Measurements from ENCODE around the gene RANBP3. TPM values are rescaled to one million over a fixed set of nuclear protein-coding genes. Genes with fewer than 3 reads are reported as not detected.

RANBP3 gene
- total and polyA plus RNA-seq, 2 experiments from 2014 or later: 40.2 to 98.3 TPM

- H3K4me2 ChIP-seq: no peak overlapping the region
- no peaks in the 10 kb centered on the region for H3K36me3 ChIP-seq (ENCODE audit: insufficient read depth)
- no peak overlapping the region for H3K27ac ChIP-seq (ENCODE audit: low read depth)
- peaks cover 42% of the 10 kb centered on the region for H3K79me2 ChIP-seq (replicated peaks; ENCODE audit: insufficient read depth)
- no peak for ATAC-seq
- TF ChIP-seq ETS1 (IDR thresholded peaks at IDR 0.05): no peak
- peaks cover 25% of the 10 kb centered on the region for H3K36me3 Mint-ChIP-seq (ENCODE audit: low read depth)
- no peak overlapping the region for H2AFZ ChIP-seq
- no peak overlapping the region for H3K4me3 Mint-ChIP-seq
- peaks cover 18% of the 10 kb centered on the region for H3K27me3 Mint-ChIP-seq (ENCODE audit: insufficient read depth, low read depth, poor library complexity)
- H3K4me1 ChIP-seq (ENCODE audit: insufficient read depth): no peaks in the 10 kb centered on the region
- H3K4me3 ChIP-seq: no peak overlapping the region
- no peaks in the 10 kb centered on the region for H3K9me2 ChIP-seq (ENCODE audit: insufficient read depth)
- DNase-seq (ENCODE audit: low spot score): no peak
- 0 out of 3 replicates have a peak, but pooled peaks cover 3% of the 10 kb centered on the region for H3K4me1 Mint-ChIP-seq
- no peaks in the 10 kb centered on the region for H3F3A ChIP-seq (replicated peaks; ENCODE audit: low read depth)
- no peaks in the 10 kb centered on the region for H3K27me3 ChIP-seq (ENCODE audit: insufficient read depth)
- H4K20me1 ChIP-seq (replicated peaks; ENCODE audit: insufficient read depth): peaks cover 38% of the 10 kb centered on the region
- no peak overlapping the region for H3K27ac Mint-ChIP-seq
- H3K9me3 Mint-ChIP-seq: no peaks in the 10 kb centered on the region
These were observed 78.0 kb downstream of the RANBP3 start for GRCh38 chr19:5899728-5900526.

- Histone ChIP-seq H3K36me3 (ENCODE audit: insufficient read depth) (no peaks in the 10 kb centered on the region), H3K27me3 (ENCODE audit: insufficient read depth) (no peaks in the 10 kb centered on the region), H3K4me1 (ENCODE audit: insufficient read depth) (no peaks in the 10 kb centered on the region), H3K9me2 (ENCODE audit: insufficient read depth) (no peaks in the 10 kb centered on the region), H2AFZ (no peak overlapping the region), H3F3A (replicated peaks; ENCODE audit: low read depth) (no peaks in the 10 kb centered on the region), H3K4me3 (no peak overlapping the region), H4K20me1 (replicated peaks; ENCODE audit: insufficient read depth) (peaks cover 35% of the 10 kb centered on the region), H3K27ac (ENCODE audit: low read depth) (no peak overlapping the region), H3K4me2 (no peak overlapping the region), H3K79me2 (replicated peaks; ENCODE audit: insufficient read depth) (peaks cover 31% of the 10 kb centered on the region)
- H3K9me3 Mint-ChIP-seq: no peaks in the 10 kb centered on the region
- no peak for TF ChIP-seq JUNB (IDR thresholded peaks at IDR 0.05; ENCODE audit: unreplicated experiment)
- TF ChIP-seq CTCF (conservative IDR thresholded peaks at IDR 0.05; ENCODE audit: low read depth in 2 of 2): peak; percentile 35 to 54
- peak; percentile 32 for ATAC-seq
- no peaks in the 10 kb centered on the region for H3K4me1 Mint-ChIP-seq
- DNase-seq (ENCODE audit: low spot score): peak; percentile 47
- H3K4me3 Mint-ChIP-seq: no peak overlapping the region
- peaks cover 2% of the 10 kb centered on the region for H3K27me3 Mint-ChIP-seq (ENCODE audit: insufficient read depth, low read depth, poor library complexity)
- no peak overlapping the region for H3K27ac Mint-ChIP-seq
- peaks cover 20% of the 10 kb centered on the region for H3K36me3 Mint-ChIP-seq (ENCODE audit: low read depth)
These were observed 80.6 kb downstream of the RANBP3 start for GRCh38 chr19:5897189-5897969.
